Measurements from ENCODE around the gene RUVBL1.
A peak's percentile ranks its signal among the peaks of the same experiment; 100 is the strongest.

RUVBL1 gene

DNA sequence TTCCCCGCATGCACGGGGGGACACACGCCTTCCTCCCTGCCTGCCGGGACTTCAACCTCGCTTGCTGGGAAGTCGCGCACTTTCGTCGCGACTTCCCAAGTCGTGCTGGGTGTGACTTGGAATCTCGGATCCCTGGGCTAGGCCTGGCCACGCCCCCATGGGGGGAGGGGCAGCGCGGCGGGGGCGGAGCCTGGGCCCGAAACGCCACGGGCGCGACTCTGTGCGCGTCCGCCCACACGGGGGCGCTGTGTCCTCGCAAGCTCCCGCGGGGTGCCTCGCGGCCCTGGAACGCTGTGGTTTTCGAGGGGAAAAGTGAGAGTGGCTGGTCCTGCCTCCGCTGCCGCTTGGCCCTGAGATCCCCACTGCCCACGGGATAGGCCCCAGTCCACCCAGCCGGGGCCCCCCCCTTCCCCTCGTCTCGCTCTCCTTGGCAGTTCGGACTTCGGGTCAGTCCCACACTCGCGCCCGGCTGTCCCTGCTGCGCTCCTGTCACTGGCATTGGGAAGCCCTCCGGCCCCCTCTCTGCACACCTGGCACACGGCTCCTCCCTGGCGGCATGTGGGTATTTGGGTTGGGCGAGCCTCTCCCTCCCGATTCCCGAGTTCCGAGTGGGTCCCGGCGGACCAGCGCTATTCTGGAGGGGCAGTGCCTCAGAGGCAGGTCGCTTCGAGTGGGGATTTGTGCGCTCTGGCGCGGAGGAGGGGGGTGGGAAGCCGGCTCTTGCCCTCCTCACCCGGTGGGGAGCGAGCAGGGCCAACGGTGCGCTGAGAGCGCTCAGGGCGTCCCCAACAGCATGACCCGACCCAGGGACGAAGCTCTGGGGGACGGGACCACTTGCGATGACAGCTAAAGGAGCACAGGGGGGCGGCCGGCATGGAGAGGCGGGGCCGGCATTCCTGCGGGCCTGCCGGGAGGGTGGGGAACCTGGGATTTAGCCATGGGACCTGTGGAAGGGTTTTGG is 47.8 kb downstream of the RUVBL1 start:
- DNase-seq (ENCODE audit: low read depth), result peak; percentile 83
- H3K4me3 ChIP-seq (ENCODE audit: low read length), result peak overlapping the region; percentile 46
- TF ChIP-seq, protein P1, sequence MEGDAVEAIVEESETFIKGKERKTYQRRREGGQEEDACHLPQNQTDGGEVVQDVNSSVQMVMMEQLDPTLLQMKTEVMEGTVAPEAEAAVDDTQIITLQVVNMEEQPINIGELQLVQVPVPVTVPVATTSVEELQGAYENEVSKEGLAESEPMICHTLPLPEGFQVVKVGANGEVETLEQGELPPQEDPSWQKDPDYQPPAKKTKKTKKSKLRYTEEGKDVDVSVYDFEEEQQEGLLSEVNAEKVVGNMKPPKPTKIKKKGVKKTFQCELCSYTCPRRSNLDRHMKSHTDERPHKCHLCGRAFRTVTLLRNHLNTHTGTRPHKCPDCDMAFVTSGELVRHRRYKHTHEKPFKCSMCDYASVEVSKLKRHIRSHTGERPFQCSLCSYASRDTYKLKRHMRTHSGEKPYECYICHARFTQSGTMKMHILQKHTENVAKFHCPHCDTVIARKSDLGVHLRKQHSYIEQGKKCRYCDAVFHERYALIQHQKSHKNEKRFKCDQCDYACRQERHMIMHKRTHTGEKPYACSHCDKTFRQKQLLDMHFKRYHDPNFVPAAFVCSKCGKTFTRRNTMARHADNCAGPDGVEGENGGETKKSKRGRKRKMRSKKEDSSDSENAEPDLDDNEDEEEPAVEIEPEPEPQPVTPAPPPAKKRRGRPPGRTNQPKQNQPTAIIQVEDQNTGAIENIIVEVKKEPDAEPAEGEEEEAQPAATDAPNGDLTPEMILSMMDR (IDR thresholded peaks at IDR 0.05; ENCODE audit: insufficient read depth, low read depth, low read length, missing control alignments), result peak; percentile 63

DNA sequence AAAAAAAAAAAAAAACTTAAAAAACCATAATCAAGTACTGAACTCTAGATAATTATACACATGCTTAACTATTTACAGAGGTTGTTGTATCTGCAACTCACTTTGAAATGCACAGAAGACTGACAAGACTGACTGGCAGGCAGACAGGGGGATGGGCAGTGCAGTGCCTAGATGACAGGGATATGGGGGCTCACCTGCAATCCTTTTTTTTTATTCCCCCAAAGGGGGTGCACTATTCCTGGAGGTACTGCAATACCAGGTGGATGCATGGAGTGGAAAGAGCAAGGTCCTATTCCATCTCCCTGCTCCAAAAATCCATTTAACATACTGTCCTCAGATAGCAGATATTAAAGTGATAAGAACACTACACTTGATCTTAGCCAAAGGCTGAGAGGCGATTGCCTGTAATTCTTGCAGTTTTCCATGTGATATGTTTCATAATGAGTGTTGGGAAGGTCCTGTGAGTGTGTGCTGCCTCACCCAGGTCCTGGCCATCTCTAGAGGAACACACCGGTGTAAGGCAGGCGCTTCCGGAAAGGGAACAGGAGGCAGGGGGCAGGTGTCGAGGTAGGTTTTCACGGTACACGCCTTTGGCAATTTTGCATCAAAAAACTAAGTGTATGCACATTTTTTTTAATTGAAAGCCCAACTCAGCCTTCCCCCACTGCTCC is 48.6 kb downstream of the RUVBL1 start:
- TF ChIP-seq, protein P1 (IDR thresholded peaks at IDR 0.05; ENCODE audit: insufficient read depth, low read depth, low read length, missing control alignments), result no peak
- peak overlapping the region; percentile 26 for H3K4me3 ChIP-seq (ENCODE audit: low read length)
- DNase-seq (ENCODE audit: low read depth), result peak; percentile 48

DNA sequence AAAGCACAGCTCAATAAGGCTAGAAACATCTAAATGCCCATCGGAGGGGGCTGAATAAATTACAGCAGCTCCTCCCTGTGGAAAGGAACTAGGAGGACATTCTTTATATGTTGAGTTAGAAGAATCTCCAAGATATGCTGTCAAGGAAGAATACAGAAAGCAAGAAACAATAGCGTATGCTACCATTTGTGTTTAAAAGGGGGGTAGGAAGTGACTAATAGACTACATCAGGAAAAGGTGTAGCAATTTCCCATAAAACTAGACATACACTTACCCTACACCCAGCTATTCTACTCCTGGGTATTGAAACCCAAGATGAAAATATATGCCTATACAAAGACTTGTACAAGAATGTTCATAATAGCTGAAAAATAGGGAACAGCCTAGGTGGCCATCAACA is 49.8 kb downstream of the RUVBL1 start:
- TF ChIP-seq, protein P1 (IDR thresholded peaks at IDR 0.05; ENCODE audit: insufficient read depth, low read depth, low read length, missing control alignments), result no peak
- H3K4me3 ChIP-seq (ENCODE audit: low read length), result no peak overlapping the region
- peak; percentile 24 for DNase-seq (ENCODE audit: low read depth)

DNA sequence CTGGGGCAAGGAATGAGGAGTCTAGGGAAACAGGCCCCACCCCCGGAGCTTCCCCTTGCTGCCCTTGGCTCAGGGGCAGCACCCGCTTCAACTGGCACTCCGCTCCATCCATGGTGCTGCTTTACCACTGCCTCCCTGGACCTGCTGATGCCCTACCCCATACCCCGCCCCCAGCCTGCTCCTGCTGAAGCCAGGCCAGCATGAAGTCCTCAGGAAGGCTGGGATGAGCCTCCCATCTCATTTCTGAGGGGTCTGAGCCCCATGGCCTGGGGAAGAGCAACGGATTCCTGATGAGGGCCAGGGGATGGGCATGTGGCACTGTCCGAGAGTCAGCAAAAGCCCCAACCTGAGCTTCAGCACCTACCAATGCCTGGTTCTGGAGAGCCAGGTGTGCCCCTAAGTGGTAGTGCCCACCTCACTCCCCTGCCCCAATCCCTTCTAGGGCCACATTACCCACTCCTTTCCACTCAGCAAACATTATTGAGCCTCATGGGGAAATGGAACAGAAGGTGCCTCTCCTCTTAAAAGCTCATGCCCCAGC is 50.4 kb downstream of the RUVBL1 start:
- TF ChIP-seq, protein P1 (IDR thresholded peaks at IDR 0.05; ENCODE audit: insufficient read depth, low read depth, low read length, missing control alignments), result no peak
- H3K4me3 ChIP-seq (ENCODE audit: low read length), result no peak overlapping the region
- DNase-seq (ENCODE audit: low read depth), result no peak

DNA sequence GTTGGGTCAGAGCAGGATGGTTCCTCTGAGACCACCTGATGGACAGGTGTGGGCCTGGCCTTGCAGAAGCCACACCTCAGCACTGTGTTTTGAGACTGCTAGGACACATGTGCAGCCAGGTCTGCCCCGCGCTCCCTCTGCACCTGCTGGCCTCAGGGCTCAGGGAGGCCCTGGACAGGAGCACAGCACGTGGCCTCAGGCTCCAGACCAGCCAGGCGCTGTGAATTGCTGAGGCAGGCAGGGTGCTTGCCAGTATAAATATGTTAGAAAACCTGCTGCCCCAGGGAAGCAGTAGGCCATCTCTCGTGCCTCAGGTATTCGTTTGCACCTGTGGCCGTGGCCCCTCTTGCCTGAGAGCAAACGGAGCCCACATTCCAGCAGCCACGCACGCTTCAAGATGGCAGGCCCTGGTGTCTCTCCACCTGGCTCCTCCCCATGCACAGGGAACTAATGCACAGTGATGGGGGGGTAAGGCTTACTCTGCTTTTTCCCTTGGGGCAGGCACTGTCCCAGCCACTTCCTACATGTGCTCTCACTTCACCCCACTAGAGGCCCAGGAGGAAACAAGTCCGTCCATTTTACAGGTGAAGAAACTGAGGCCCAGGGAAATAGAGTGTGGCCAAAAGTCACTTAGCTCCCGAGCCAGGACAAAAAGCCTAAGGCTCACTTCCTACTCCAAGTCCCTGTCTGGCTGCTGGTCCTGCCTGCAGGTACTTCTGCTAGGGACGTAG is 51.0 kb downstream of the RUVBL1 start:
- no peak for DNase-seq (ENCODE audit: low read depth)
- no peak overlapping the region for H3K4me3 ChIP-seq (ENCODE audit: low read length)
- TF ChIP-seq, protein P1 (IDR thresholded peaks at IDR 0.05; ENCODE audit: insufficient read depth, low read depth, low read length, missing control alignments), result no peak

DNA sequence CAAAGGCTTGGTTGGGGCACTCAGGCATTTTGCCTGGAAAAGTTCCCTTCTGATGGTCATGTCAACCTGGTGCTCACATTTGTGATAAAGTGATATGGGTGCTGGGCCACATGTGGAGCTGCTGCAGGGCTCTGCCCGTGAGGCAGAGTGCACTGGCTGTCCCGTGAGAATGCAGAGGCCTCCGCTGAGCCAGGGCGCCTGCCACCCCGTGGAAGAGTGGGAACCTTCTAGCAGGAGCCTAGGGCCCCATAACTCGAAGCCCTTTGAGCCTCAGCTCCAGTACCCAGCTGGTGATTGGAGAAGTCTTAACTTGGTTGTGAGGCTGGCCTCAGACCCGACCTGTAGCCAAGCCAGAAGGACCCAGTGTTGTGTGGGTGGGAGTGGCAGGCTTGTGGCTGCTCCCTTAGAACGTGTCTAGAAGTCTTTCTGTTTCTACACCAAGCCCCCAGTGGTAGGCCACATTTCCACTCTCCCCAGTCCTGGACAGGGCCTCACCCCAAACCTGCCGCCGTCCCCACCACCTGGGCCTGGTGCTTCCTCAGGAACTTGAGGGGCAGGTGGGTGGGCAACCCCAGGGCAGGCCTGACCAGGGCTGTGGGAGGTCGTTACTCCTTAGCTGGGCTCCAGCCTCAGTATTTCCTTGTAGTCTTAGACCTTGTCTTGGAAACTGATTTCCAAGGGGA is 51.7 kb downstream of the RUVBL1 start:
- DNase-seq (ENCODE audit: low read depth), result no peak
- TF ChIP-seq, protein P1 (IDR thresholded peaks at IDR 0.05; ENCODE audit: insufficient read depth, low read depth, low read length, missing control alignments), result no peak

More for the DNA sequence above, 51.7 kb downstream of the RUVBL1 start:
- no peak overlapping the region for H3K4me3 ChIP-seq (ENCODE audit: low read length)

All from epithelial cell of esophagus (primary cell).